Medulla oblongata (tissue), 1 donor: ENCODE results near the gene SORL1.
A peak's percentile ranks its signal among the peaks of the same experiment; 100 is the strongest.
"Not testable (repeated sequence)": the region's sequence is repeated elsewhere in the genome, so short reads cannot be mapped to it uniquely, and the experiment has no call there.

Experiments
- DNase-seq: peaks from one replicate; pipeline ENCODE4 v3.0.0-alpha.2; 2015; ENCODE audit errors: extremely low spot score

The SORL1 gene

GRCh38 chr11:121473064-121473777 lies 21.1 kb downstream of the SORL1 start:
- peak; percentile 92 for DNase-seq

- DNase-seq: no peak
Observed at GRCh38 chr11:121474680-121475079, 22.6 kb downstream of the SORL1 start.

GRCh38 chr11:121476379-121477032 lies 24.4 kb downstream of the SORL1 start:
- no peak for DNase-seq

GRCh38 chr11:121478226-121478894 lies 26.2 kb downstream of the SORL1 start:
- no peak for DNase-seq

- no peak for DNase-seq
Observed at GRCh38 chr11:121478895-121479697, 27.0 kb downstream of the SORL1 start.

GRCh38 chr11:121479698-121480238 lies 27.7 kb downstream of the SORL1 start:
- DNase-seq: no peak

GRCh38 chr11:121481484-121482230 lies 29.5 kb downstream of the SORL1 start:
- not testable (repeated sequence) for DNase-seq

- peak; percentile 75 for DNase-seq
Observed at GRCh38 chr11:121482231-121483129, 30.4 kb downstream of the SORL1 start.

GRCh38 chr11:121483805-121484480 lies 31.8 kb downstream of the SORL1 start:
- DNase-seq: no peak

GRCh38 chr11:121485216-121485615 lies 33.1 kb downstream of the SORL1 start:
- no peak for DNase-seq

GRCh38 chr11:121486054-121486453 lies 33.9 kb downstream of the SORL1 start:
- no peak for DNase-seq

- no peak for DNase-seq
Observed at GRCh38 chr11:121487191-121487590, 35.1 kb downstream of the SORL1 start.

- peak; percentile 49 for DNase-seq
Observed at GRCh38 chr11:121488170-121488569, 36.1 kb downstream of the SORL1 start.

GRCh38 chr11:121488641-121489040 lies 36.5 kb downstream of the SORL1 start:
- no peak for DNase-seq

- no peak for DNase-seq
Observed at GRCh38 chr11:121489823-121490222, 37.7 kb downstream of the SORL1 start.

GRCh38 chr11:121494355-121495099 lies 42.4 kb downstream of the SORL1 start:
- no peak for DNase-seq

- DNase-seq: no peak
Observed at GRCh38 chr11:121497176-121497998, 45.3 kb downstream of the SORL1 start.

- no peak for DNase-seq
Observed at GRCh38 chr11:121499405-121499804, 47.3 kb downstream of the SORL1 start.
